GM12865 (cell line): Measurements from ENCODE around the gene PALLD.

Source experiments
- DNase-seq: peaks from one replicate; pipeline ENCODE4 v3.0.0; 2010; ENCODE audit warnings: low read depth
- H3K4me3 ChIP-seq: 2 replicates; pipeline ENCODE4 v1.5.1; 2011; ENCODE audit warnings: mild to moderate bottlenecking, low read depth, low read length, control low read depth
- TF ChIP-seq, protein P1 (sequence below): IDR thresholded peaks from 2 replicates; pipeline ENCODE4 v1.5.1; 2011; ENCODE audit warnings: low read length, control low read depth, low read depth, inconsistent platforms; ENCODE audit not compliant: insufficient read depth; ENCODE audit errors: missing control alignments

Gene PALLD

GRCh38 chr4:168773388-168774195, 276.7 kb downstream of the PALLD start:
- no peak overlapping the region for H3K4me3 ChIP-seq
- DNase-seq, result no peak
- TF ChIP-seq, protein P1, sequence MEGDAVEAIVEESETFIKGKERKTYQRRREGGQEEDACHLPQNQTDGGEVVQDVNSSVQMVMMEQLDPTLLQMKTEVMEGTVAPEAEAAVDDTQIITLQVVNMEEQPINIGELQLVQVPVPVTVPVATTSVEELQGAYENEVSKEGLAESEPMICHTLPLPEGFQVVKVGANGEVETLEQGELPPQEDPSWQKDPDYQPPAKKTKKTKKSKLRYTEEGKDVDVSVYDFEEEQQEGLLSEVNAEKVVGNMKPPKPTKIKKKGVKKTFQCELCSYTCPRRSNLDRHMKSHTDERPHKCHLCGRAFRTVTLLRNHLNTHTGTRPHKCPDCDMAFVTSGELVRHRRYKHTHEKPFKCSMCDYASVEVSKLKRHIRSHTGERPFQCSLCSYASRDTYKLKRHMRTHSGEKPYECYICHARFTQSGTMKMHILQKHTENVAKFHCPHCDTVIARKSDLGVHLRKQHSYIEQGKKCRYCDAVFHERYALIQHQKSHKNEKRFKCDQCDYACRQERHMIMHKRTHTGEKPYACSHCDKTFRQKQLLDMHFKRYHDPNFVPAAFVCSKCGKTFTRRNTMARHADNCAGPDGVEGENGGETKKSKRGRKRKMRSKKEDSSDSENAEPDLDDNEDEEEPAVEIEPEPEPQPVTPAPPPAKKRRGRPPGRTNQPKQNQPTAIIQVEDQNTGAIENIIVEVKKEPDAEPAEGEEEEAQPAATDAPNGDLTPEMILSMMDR, result no peak

- DNase-seq, result no peak
- TF ChIP-seq, protein P1, result no peak
- H3K4me3 ChIP-seq, result no peak overlapping the region
Measured at GRCh38 chr4:168776382-168776781, 279.5 kb downstream of the PALLD start.

DNA sequence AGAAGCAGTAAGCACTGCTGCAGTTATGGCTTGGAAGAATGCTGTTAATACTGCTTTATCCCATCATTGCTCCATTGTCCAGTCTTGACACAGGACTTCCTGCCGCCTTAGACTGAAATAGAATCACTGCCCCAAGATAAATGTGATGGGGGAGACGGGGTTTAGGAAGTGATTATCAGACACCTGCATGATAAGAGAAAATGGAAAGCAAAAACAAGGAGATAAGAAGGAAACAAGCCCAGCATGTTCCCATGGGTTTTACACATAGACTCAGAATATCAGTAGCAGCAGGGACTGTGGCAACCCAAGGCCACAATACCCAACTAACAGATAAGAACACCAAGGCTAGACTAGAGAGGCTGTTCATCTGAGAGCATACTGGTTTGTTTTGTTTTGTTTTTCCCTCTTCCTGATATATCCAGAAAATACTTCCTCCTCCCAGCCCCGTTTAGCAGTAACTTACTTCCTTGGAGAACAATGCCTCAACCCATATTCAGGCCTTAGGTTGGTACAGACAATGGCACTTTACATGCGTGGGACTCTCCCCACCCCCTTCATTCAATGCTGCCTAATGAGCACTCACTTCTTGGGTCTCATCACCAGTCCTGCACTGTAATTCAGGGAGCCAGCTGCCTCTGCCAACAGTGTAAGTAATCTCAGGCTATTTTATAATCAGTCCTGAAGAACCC, 280.6 kb downstream of the PALLD start:
- TF ChIP-seq, protein P1, result no peak
- DNase-seq, result no peak
- H3K4me3 ChIP-seq, result no peak overlapping the region

- TF ChIP-seq, protein P1, result no peak
- no peak overlapping the region for H3K4me3 ChIP-seq
- DNase-seq, result no peak
Measured at GRCh38 chr4:168781341-168781740, 284.5 kb downstream of the PALLD start.

DNA sequence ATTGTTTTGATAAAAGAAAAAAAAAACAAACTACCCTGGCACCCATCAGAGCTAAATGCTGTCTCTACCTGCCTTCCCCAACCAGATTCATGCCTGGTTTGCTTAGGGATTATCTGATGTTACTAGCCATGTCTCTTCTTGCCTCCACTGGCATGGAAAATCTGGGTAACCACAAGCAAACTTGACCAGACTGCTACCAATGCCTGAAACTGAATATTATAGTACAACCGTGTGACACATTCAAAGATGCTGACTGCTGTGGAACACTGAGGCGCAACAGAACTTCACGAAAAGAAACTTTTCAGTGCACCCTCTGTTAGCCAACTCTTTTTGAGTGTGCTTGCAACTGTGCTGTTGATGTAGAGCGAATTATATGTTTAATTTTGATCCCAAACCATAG, 285.1 kb downstream of the PALLD start:
- DNase-seq, result no peak
- TF ChIP-seq, protein P1, result no peak

DNA sequence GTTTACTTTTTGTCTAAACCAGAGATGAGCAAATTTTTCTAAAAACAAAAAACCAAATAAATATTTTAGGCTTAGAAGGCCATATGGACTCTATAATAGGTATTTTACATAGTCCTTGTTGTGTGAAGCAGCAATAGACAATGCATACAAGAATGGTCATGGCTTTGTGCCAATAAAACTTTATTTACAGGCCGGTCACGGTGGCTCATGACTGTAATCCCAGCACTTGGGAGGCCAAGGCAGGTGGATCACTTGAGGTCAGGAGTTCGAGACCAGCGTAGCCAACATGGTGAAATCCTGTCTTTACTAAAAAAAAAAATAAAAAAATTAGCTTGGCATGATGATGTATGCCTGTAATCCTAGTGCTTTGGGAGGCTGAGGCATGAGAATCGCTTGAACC, 285.6 kb downstream of the PALLD start:
- DNase-seq, result no peak
- no peak overlapping the region for H3K4me3 ChIP-seq
- TF ChIP-seq, protein P1, result no peak

More for the DNA sequence above, 285.1 kb downstream of the PALLD start:
- H3K4me3 ChIP-seq, result no peak overlapping the region
